ENCODE data around the gene EMD. TPM values are rescaled to one million over a fixed set of nuclear protein-coding genes. Genes with fewer than 3 reads are reported as not detected.

The EMD gene
- total and polyA plus RNA-seq, 2 donors (not counting 1 experiment from before 2014, with no cell fraction given): 81.7 to 132 TPM

GRCh38 chrX:154426916-154427770 is 48.0 kb downstream of the EMD start:
- Histone ChIP-seq H2AFZ (ENCODE audit: insufficient read depth, low read depth, low read length, poor library complexity, severe bottlenecking) (no peak overlapping the region), H4K20me1 (ENCODE audit: control insufficient read depth, insufficient read depth, low read length, poor library complexity, severe bottlenecking) (no peaks in the 10 kb centered on the region), H3K9me3 (ENCODE audit: control extremely low read depth in 1 of 3, control insufficient read depth in 2 of 3, insufficient read depth in 1 of 3, low read length in 2 of 3) (no peaks in the 10 kb centered on the region), H3K4me2 (replicated peaks; ENCODE audit: low read depth, low read length, poor library complexity, severe bottlenecking) (no peak overlapping the region), H3K27ac (ENCODE audit: low read length in 2 of 2) (no peak overlapping the region), H3K4me1 (ENCODE audit: control insufficient read depth in 2 of 2, insufficient read depth in 2 of 2, low read length in 2 of 2) (peaks cover 6 to 15% of the 10 kb centered on the region in 2 donors), H3K27me3 (replicated peaks in 1 of 4; ENCODE audit: control extremely low read depth in 1 of 4, control insufficient read depth in 3 of 4, insufficient read depth in 4 of 4, low read length in 3 of 4) (no peaks in the 10 kb centered on the region), H3K9ac (ENCODE audit: low read length) (no peak overlapping the region), H3K79me2 (ENCODE audit: control insufficient read depth, insufficient read depth, low read length) (peaks cover 9% of the 10 kb centered on the region), H3K4me3 (ENCODE audit: control extremely low read depth in 1 of 5, extremely low read depth in 1 of 5, insufficient read depth in 1 of 5, low read depth in 2 of 5, low read length in 4 of 5) (no peak overlapping the region), H3K36me3 (replicated peaks in 1 of 2; ENCODE audit: control extremely low read depth in 1 of 2, control insufficient read depth in 1 of 2, extremely low read depth in 1 of 2, insufficient read depth in 2 of 2, low read length in 1 of 2) (no peaks in the 10 kb centered on the region)
- H3K4me3 Mint-ChIP-seq: no peak overlapping the region
- ATAC-seq (ENCODE audit: low read depth): no peak
- H3K9me3 Mint-ChIP-seq (ENCODE audit: insufficient read depth): no peaks in the 10 kb centered on the region
- H3K27me3 Mint-ChIP-seq: no peaks in the 10 kb centered on the region
- 90% methylated on average over 2 of the region's 13 CpGs for WGBS (ENCODE audit: insufficient coverage)
- no peak for DNase-seq
- POLR2A ChIA-PET: interaction anchor here (0.8 kb wide), 1 partner anchor 90 kb away, joined by 3 read pairs; no protein-coding TSS in a partner anchor
- no peak overlapping the region for H3K27ac Mint-ChIP-seq
- TF ChIP-seq EZH2 (IDR thresholded peaks at IDR 0.05; ENCODE audit: borderline replicate concordance, insufficient read depth, low read depth, low read length, poor library complexity, severe bottlenecking): no peak
- TF ChIP-seq, protein P1, sequence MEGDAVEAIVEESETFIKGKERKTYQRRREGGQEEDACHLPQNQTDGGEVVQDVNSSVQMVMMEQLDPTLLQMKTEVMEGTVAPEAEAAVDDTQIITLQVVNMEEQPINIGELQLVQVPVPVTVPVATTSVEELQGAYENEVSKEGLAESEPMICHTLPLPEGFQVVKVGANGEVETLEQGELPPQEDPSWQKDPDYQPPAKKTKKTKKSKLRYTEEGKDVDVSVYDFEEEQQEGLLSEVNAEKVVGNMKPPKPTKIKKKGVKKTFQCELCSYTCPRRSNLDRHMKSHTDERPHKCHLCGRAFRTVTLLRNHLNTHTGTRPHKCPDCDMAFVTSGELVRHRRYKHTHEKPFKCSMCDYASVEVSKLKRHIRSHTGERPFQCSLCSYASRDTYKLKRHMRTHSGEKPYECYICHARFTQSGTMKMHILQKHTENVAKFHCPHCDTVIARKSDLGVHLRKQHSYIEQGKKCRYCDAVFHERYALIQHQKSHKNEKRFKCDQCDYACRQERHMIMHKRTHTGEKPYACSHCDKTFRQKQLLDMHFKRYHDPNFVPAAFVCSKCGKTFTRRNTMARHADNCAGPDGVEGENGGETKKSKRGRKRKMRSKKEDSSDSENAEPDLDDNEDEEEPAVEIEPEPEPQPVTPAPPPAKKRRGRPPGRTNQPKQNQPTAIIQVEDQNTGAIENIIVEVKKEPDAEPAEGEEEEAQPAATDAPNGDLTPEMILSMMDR (IDR thresholded peaks at IDR 0.05): no peak
- H3K4me1 Mint-ChIP-seq: peaks cover 21% of the 10 kb centered on the region
- CTCF ChIA-PET: no interaction called here
- intact Hi-C loops (cut with micrococcal nuclease): no loop called here

Measured in B cell (primary cell).